ENCODE results near the gene TUBA1C.
A peak's percentile ranks its signal among the peaks of the same experiment; 100 is the strongest.
"Not testable (repeated sequence)": the region's sequence is repeated elsewhere in the genome, so short reads cannot be mapped to it uniquely, and the experiment has no call there.

Gene TUBA1C

GRCh38 chr12:49255857-49256637 is 8.8 kb upstream of the TUBA1C start:
- DNase-seq (ENCODE audit: low read depth in 2 of 2), result no peak

DNA sequence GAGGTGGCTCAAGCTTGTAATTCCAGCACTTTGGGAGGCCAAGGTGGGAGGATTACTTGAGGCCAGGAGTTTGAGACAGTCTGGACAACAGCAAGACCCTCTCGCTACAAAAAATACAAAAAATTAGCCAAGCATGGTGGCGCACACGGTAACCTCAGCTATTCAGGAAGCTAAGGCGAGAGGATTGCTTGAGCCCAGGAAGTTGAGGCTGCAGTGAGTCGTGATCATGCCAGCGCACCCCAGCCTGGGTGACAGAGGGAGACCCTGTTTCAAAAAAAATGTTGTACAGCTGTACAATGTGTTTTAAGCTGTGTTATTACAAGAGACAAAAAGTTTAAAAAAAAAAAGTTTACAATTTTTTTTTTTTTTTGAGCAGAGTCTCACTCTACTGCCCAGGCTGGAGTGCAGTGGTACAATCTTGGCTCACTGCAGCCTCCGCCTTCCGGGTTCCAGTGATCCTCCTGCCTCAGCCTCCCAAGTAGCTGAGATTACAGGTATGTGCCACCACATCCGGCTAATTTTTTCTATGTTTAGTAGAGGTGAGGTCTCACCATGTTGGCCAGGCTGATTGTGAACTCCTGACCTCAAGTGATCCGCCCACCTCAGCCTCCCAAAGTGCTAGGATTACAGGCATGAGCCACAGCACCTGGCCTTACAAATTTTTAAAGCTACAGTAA is 7.2 kb upstream of the TUBA1C start:
- not testable (repeated sequence) for DNase-seq (ENCODE audit: low read depth in 2 of 2)

DNA sequence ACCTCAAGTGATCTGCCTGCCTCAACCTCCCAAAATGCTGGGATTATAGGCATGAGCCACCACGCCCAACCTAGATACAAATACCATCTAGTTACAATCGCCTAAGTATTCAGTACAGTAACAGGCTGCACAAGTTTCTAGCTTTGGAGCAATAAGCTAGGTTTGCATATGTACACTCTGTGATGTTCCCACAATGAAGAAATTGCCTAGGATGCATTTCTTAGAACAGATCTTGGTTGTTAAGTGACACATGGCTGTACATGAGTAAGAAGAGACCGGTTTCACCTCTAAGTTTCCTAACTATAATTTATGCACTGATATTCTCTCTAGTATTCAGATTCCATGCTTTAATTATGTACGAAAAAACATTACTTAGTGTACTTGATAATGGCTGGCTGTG is 5.4 kb upstream of the TUBA1C start:
- no peak for DNase-seq (ENCODE audit: low read depth in 2 of 2)

- no peak for DNase-seq (ENCODE audit: low read depth in 2 of 2)
Observed at GRCh38 chr12:49260166-49260565, 4.7 kb upstream of the TUBA1C start.

GRCh38 chr12:49260571-49261363 is 4.1 kb upstream of the TUBA1C start:
- no peak for DNase-seq (ENCODE audit: low read depth in 2 of 2)

GRCh38 chr12:49261721-49262120 is 3.2 kb upstream of the TUBA1C start:
- no peak for DNase-seq (ENCODE audit: low read depth in 2 of 2)

DNA sequence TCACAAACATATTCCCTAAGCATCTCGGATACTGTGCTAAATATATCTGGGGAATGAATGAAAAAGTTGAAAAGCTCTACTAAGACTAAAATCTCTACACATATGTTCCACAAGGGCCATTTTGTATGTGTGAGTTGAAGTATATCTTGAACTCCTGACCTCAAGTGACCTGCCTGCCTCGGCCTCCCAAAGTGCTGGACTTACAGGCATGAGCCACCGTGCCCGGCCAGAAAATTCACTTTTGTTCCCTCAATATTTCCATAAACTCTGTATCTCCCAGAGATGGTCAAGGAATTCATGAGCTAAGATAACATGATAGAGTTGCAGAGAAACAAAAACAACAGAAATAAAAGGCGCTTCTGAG is 1.5 kb upstream of the TUBA1C start:
- no peak for DNase-seq (ENCODE audit: low read depth in 2 of 2)

GRCh38 chr12:49264466-49264872 is 413 bp upstream of the TUBA1C start:
- peak; percentile 13 to 44 for DNase-seq (ENCODE audit: low read depth in 2 of 2)

GRCh38 chr12:49269191-49269590 is 4.3 kb downstream of the TUBA1C start:
- not testable (repeated sequence) for DNase-seq (ENCODE audit: low read depth in 2 of 2)

DNA sequence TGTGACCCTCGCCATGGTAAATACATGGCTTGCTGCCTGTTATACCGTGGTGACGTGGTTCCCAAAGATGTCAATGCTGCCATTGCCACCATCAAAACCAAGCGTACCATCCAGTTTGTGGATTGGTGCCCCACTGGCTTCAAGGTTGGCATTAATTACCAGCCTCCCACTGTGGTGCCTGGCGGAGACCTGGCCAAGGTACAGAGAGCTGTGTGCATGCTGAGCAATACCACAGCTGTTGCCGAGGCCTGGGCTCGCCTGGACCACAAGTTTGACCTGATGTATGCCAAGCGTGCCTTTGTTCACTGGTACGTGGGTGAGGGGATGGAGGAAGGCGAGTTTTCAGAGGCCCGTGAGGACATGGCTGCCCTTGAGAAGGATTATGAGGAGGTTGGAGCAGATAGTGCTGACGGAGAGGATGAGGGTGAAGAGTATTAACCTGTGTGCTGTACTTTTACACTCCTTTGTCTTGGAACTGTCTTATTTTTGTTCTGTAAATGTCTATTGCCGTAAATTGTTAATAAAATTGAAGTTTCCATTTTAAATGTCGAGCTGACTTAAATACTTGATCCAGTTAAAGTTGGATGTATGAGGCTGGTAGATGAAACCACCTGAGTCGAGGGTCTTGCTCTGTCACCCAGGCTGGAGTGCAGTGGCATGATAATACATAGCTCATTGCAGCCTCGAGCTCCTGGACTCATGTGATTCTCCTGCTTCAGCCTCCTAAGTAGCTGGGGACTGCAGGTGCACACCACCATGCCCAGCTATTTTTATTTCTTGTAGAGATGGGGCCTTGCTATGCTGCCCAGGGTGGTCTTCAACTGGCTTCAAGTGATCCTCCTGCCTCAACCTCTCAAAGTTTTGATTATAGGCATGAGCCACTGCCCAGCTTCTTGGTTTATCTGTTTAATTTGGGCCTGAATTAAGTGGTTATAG is 8.2 kb downstream of the TUBA1C start:
- no peak for DNase-seq (ENCODE audit: low read depth in 2 of 2)

GRCh38 chr12:49273726-49274395 is 9.0 kb downstream of the TUBA1C start:
- DNase-seq (ENCODE audit: low read depth in 2 of 2), result no peak

GRCh38 chr12:49274396-49275069 is 9.7 kb downstream of the TUBA1C start:
- DNase-seq (ENCODE audit: low read depth in 2 of 2), result no peak

- no peak for DNase-seq (ENCODE audit: low read depth in 2 of 2)
Observed at GRCh38 chr12:49276304-49277290, 11.7 kb downstream of the TUBA1C start.

GRCh38 chr12:49277466-49277865 is 12.6 kb downstream of the TUBA1C start:
- no peak for DNase-seq (ENCODE audit: low read depth in 2 of 2)

GRCh38 chr12:49279706-49280159 is 14.9 kb downstream of the TUBA1C start:
- DNase-seq (ENCODE audit: low read depth in 2 of 2), result no peak

DNA sequence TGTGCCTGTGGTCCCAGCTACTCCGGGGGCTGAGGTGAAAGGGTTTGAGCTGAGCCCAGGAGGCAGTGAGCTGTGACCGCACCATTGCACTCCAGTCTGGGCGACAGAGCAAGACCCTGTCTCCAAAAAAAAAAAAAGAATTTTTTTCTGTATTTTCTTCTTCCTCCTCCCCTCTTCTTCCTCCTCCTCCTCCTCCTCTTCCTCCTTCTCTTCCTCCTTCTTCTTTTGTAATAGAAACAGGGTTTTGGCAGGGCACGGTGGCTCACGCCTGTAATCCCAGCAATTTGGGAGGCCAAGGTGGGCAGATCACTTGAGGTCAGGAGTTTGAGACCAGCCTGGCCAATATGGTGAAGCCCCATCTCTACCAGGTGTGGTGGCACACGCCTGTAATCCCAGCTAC is 15.7 kb downstream of the TUBA1C start:
- DNase-seq (ENCODE audit: low read depth in 2 of 2), result not testable (repeated sequence)

- no peak for DNase-seq (ENCODE audit: low read depth in 2 of 2)
Observed at GRCh38 chr12:49282302-49282701, 17.4 kb downstream of the TUBA1C start.

GRCh38 chr12:49282740-49283375 is 18.0 kb downstream of the TUBA1C start:
- DNase-seq (ENCODE audit: low read depth in 2 of 2), result not testable (repeated sequence)

Measured in stimulated activated CD4-positive, alpha-beta T cell treated with anti-CD3 and anti-CD28 coated beads, Interleukin-1b, Interleukin-23, amount 100 ng/mL, for 4 hours (primary cell).